Measurements from ENCODE around the gene PPP2R2D. TPM values are rescaled to one million over a fixed set of nuclear protein-coding genes. Genes with fewer than 3 reads are reported as not detected.

Gene PPP2R2D
- polyA plus RNA-seq, 1 experiment = 27.2 TPM

GRCh38 chr10:131943021-131943814, 42.4 kb downstream of the PPP2R2D start:
- ChIA-PET POLR2A (no interaction called here), CTCF (interaction anchor here (1.2 to 2.7 kb wide), 2 partner anchors 58 to 80 kb away, joined by 3 to 11 read pairs; no protein-coding TSS in a partner anchor)
- no peaks in the 10 kb centered on the region for H3K27me3 ChIP-seq (ENCODE audit: control insufficient read depth, insufficient read depth, low read length)
- no peak for DNase-seq (ENCODE audit: low read depth, low spot score)
- H3K4me3 ChIP-seq (ENCODE audit: low read depth, low read length) = no peak overlapping the region
- peak; percentile 28; the same call in 1 of the 2 replicates for TF ChIP-seq CTCF (IDR thresholded peaks at IDR 0.05; ENCODE audit: low read depth, low read length)
- peaks cover 3% of the 10 kb centered on the region; the same call in 1 of the 2 replicates for H3K9me3 ChIP-seq (ENCODE audit: control insufficient read depth, insufficient read depth, low read length)
- H3K27ac ChIP-seq (ENCODE audit: low read depth, low read length) = no peak overlapping the region

GRCh38 chr10:131944412-131944811, 43.6 kb downstream of the PPP2R2D start:
- ChIA-PET POLR2A (no interaction called here), CTCF (interaction anchor here (1.6 to 2.7 kb wide), 2 partner anchors 20 to 79 kb away, joined by 6 to 11 read pairs; no protein-coding TSS in a partner anchor)
- no peak overlapping the region for H3K27ac ChIP-seq (ENCODE audit: low read depth, low read length)
- no peak for DNase-seq (ENCODE audit: low read depth, low spot score)
- H3K9me3 ChIP-seq (ENCODE audit: control insufficient read depth, insufficient read depth, low read length) = peaks cover 3% of the 10 kb centered on the region; the same call in 1 of the 2 replicates
- TF ChIP-seq CTCF (IDR thresholded peaks at IDR 0.05; ENCODE audit: low read depth, low read length) = no peak
- H3K27me3 ChIP-seq (ENCODE audit: control insufficient read depth, insufficient read depth, low read length) = no peaks in the 10 kb centered on the region
- H3K4me3 ChIP-seq (ENCODE audit: low read depth, low read length) = no peak overlapping the region

- peak overlapping the region; percentile 88 for H3K27ac ChIP-seq (ENCODE audit: low read depth, low read length)
- POLR2A ChIA-PET = no interaction called here
- no peaks in the 10 kb centered on the region for H3K27me3 ChIP-seq (ENCODE audit: control insufficient read depth, insufficient read depth, low read length)
- H3K4me3 ChIP-seq (ENCODE audit: low read depth, low read length) = no peak overlapping the region
- TF ChIP-seq CTCF (IDR thresholded peaks at IDR 0.05; ENCODE audit: low read depth, low read length) = no peak
- CTCF ChIA-PET = interaction anchor here (1.1 to 2.7 kb wide), 6 partner anchors 9 to 78 kb away, joined by 4 to 11 read pairs (median 5); no protein-coding TSS in a partner anchor
- no peak for DNase-seq (ENCODE audit: low read depth, low spot score)
- peaks cover 3% of the 10 kb centered on the region; the same call in 1 of the 2 replicates for H3K9me3 ChIP-seq (ENCODE audit: control insufficient read depth, insufficient read depth, low read length)
Measured at GRCh38 chr10:131944976-131945695, 44.3 kb downstream of the PPP2R2D start.

- ChIA-PET CTCF (interaction anchor here (1.1 to 1.8 kb wide), 3 partner anchors 10 to 77 kb away, joined by 4 to 6 read pairs (median 4); no protein-coding TSS in a partner anchor), POLR2A (interaction anchor here (0.8 to 3.3 kb wide), 4 partner anchors 19 to 52 kb away, joined by 3 to 17 read pairs (median 4); partner anchors contain the start of gene BNIP3)
- no peak for TF ChIP-seq CTCF (IDR thresholded peaks at IDR 0.05; ENCODE audit: low read depth, low read length)
- DNase-seq (ENCODE audit: low read depth, low spot score) = peak; percentile 74
- Histone ChIP-seq H3K4me3 (ENCODE audit: low read depth, low read length) (no peak overlapping the region), H3K9me3 (ENCODE audit: control insufficient read depth, insufficient read depth, low read length) (peaks cover 3% of the 10 kb centered on the region; the same call in 1 of the 2 replicates), H3K27ac (ENCODE audit: low read depth, low read length) (peak overlapping the region; percentile 88), H3K27me3 (ENCODE audit: control insufficient read depth, insufficient read depth, low read length) (no peaks in the 10 kb centered on the region)
Measured at GRCh38 chr10:131946321-131946751, 45.5 kb downstream of the PPP2R2D start.
